Bronchial epithelial cell (primary cell): ENCODE data around the gene CORO1C. TPM values are rescaled to one million over a fixed set of nuclear protein-coding genes. Genes with fewer than 3 reads are reported as not detected.

Experiments used
- DNase-seq: peaks from one replicate; pipeline ENCODE4 v3.0.0-alpha.2; 2010; ENCODE audit warnings: low read depth
- FAIRE-seq: peaks from 2 replicates; lab custom pipeline; 2011; peaks lifted over from hg19 to GRCh38; lab: Jason Lieb, UNC
- H3K27me3 ChIP-seq: 2 replicates; pipeline ENCODE4 v1.5.1; 2011; ENCODE audit warnings: low read length; ENCODE audit not compliant: control insufficient read depth, insufficient read depth
- H3K36me3 ChIP-seq: 2 replicates; pipeline ENCODE4 v1.5.1; 2011; ENCODE audit warnings: low read length; ENCODE audit not compliant: control insufficient read depth, insufficient read depth
- H3K4me3 ChIP-seq: 2 replicates; pipeline ENCODE4 v1.5.1; 2011; ENCODE audit warnings: mild to moderate bottlenecking, low read depth, low read length, control low read depth
- CTCF ChIP-seq: IDR thresholded peaks from 2 replicates; pipeline ENCODE4 v1.5.1; 2011; ENCODE audit warnings: mild to moderate bottlenecking, moderate library complexity, low read length, control low read depth, inconsistent platforms; ENCODE audit not compliant: insufficient read depth, severe bottlenecking
- total RNA-seq: library from RNA; depleted of rRNA; stranded (reverse); fragments of >200 nt; gene quantifications from 2 replicates; pipeline ENCODE4 v1.2.1, GENCODE V29; 2014

Gene CORO1C
- total RNA-seq, 1 donor from 2014 or later, result 152 TPM

GRCh38 chr12:108668542-108668941 lies 62.8 kb downstream of the CORO1C start:
- no peak overlapping the region for H3K4me3 ChIP-seq
- DNase-seq, result no peak
- peaks cover 3% of the 10 kb centered on the region for H3K36me3 ChIP-seq
- H3K27me3 ChIP-seq, result no peaks in the 10 kb centered on the region
- FAIRE-seq, result no peak
- TF ChIP-seq CTCF, result no peak

- FAIRE-seq, result no peak
These were observed 63.3 kb downstream of the CORO1C start for GRCh38 chr12:108668063-108668462.

GRCh38 chr12:108667349-108667748 lies 64.0 kb downstream of the CORO1C start:
- no peak for DNase-seq
- Histone ChIP-seq H3K4me3 (no peak overlapping the region), H3K36me3 (peaks cover 3% of the 10 kb centered on the region), H3K27me3 (no peaks in the 10 kb centered on the region)
- TF ChIP-seq CTCF, result no peak
- no peak for FAIRE-seq

More at GRCh38 chr12:108668063-108668462, 63.3 kb downstream of the CORO1C start:
- TF ChIP-seq CTCF, result no peak
- no peaks in the 10 kb centered on the region for H3K27me3 ChIP-seq
- no peak for DNase-seq
- H3K4me3 ChIP-seq, result no peak overlapping the region
- peaks cover 3% of the 10 kb centered on the region for H3K36me3 ChIP-seq

- FAIRE-seq (no peak), DNase-seq (no peak)
These were observed 64.9 kb downstream of the CORO1C start for GRCh38 chr12:108666401-108666881.

GRCh38 chr12:108665608-108666202 lies 65.6 kb downstream of the CORO1C start:
- H3K27me3 ChIP-seq, result no peaks in the 10 kb centered on the region
- H3K4me3 ChIP-seq, result no peak overlapping the region
- TF ChIP-seq CTCF, result no peak
- peaks cover 7% of the 10 kb centered on the region for H3K36me3 ChIP-seq
- no peak for DNase-seq
- FAIRE-seq, result no peak

More at GRCh38 chr12:108666401-108666881, 64.9 kb downstream of the CORO1C start:
- Histone ChIP-seq H3K27me3 (no peaks in the 10 kb centered on the region), H3K4me3 (no peak overlapping the region), H3K36me3 (peaks cover 7% of the 10 kb centered on the region)
- TF ChIP-seq CTCF, result no peak
